GM18498 (cell line): ENCODE results near the gene NBEAL2.
A peak's percentile ranks its signal among the peaks of the same experiment; 100 is the strongest.
"Not testable (repeated sequence)": the region's sequence is repeated elsewhere in the genome, so short reads cannot be mapped to it uniquely, and the experiment has no call there.

Experiments
- ATAC-seq: cut with Tn5 transposase; IDR thresholded peaks from one replicate; pipeline ENCODE4 v1.9.1; 2021; ENCODE audit warnings: mild to moderate bottlenecking, moderate library complexity; ENCODE audit not compliant: unreplicated experiment

NBEAL2 gene

GRCh38 chr3:46959161-46959511 is 20.3 kb upstream of the NBEAL2 start:
- ATAC-seq = no peak

- no peak for ATAC-seq
Measured at GRCh38 chr3:46960081-46960701, 19.3 kb upstream of the NBEAL2 start.

- no peak for ATAC-seq
Measured at GRCh38 chr3:46960835-46961234, 18.6 kb upstream of the NBEAL2 start.

- ATAC-seq = no peak
Measured at GRCh38 chr3:46962427-46962826, 17.0 kb upstream of the NBEAL2 start.

- no peak for ATAC-seq
Measured at GRCh38 chr3:46962990-46963389, 16.5 kb upstream of the NBEAL2 start.

- ATAC-seq = not testable (repeated sequence)
Measured at GRCh38 chr3:46964038-46964590, 15.4 kb upstream of the NBEAL2 start.

- ATAC-seq = peak; percentile 52
Measured at GRCh38 chr3:46965151-46965550, 14.3 kb upstream of the NBEAL2 start.

GRCh38 chr3:46966811-46967210 is 12.7 kb upstream of the NBEAL2 start:
- no peak for ATAC-seq

- ATAC-seq = no peak
Measured at GRCh38 chr3:46968783-46969428, 10.6 kb upstream of the NBEAL2 start.

GRCh38 chr3:46970391-46971091 is 8.9 kb upstream of the NBEAL2 start:
- ATAC-seq = no peak

GRCh38 chr3:46971151-46971550 is 8.3 kb upstream of the NBEAL2 start:
- ATAC-seq = no peak

GRCh38 chr3:46971742-46972141 is 7.7 kb upstream of the NBEAL2 start:
- ATAC-seq = no peak

GRCh38 chr3:46972396-46972795 is 7.1 kb upstream of the NBEAL2 start:
- no peak for ATAC-seq

GRCh38 chr3:46974421-46975171 is 4.9 kb upstream of the NBEAL2 start:
- no peak for ATAC-seq

- ATAC-seq = peak; percentile 61
Measured at GRCh38 chr3:46976326-46977190, 2.9 kb upstream of the NBEAL2 start, which contains the start of gene CCDC12. Gene CCDC12, minus strand, starts transcription at chr3:46976745. Its CDS starts 13 bp downstream, at chr3:46976732.

GRCh38 chr3:46977811-46978195 is 1.7 kb upstream of the NBEAL2 start:
- no peak for ATAC-seq

GRCh38 chr3:46978381-46978780 is 1.1 kb upstream of the NBEAL2 start:
- no peak for ATAC-seq

GRCh38 chr3:46979958-46980497 is 562 bp downstream of the NBEAL2 start:
- peak; percentile 8 for ATAC-seq

GRCh38 chr3:46981932-46982471 is 2.5 kb downstream of the NBEAL2 start:
- no peak for ATAC-seq

- no peak for ATAC-seq
Measured at GRCh38 chr3:46982546-46982945, 3.1 kb downstream of the NBEAL2 start.
